Activated T-cell treated with anti-CD3 and anti-CD28 coated beads, Interleukin-2, amount 50 U/mL, for 24 hours (primary cell): ENCODE results near the gene HJURP.

Experiments used
- DNase-seq: peaks from one replicate; pipeline ENCODE4 v3.0.0-alpha.2; 2020
- H3K27ac Mint-ChIP-seq: 2 replicates; pipeline ENCODE4 v1.8.0; 2020; ENCODE audit warnings: mild to moderate bottlenecking, mixed read lengths
- H3K27me3 Mint-ChIP-seq: 2 replicates; pipeline ENCODE4 v1.8.0; 2020; ENCODE audit warnings: mixed read lengths
- H3K36me3 Mint-ChIP-seq: 2 replicates; pipeline ENCODE4 v1.8.0; 2020; ENCODE audit warnings: low read depth, mixed read lengths
- H3K4me1 Mint-ChIP-seq: 2 replicates; pipeline ENCODE4 v1.8.0; 2020; ENCODE audit warnings: low read depth, mixed read lengths
- H3K4me3 Mint-ChIP-seq: 2 replicates; pipeline ENCODE4 v1.8.0; 2020; ENCODE audit warnings: mild to moderate bottlenecking, moderate library complexity, mixed read lengths
- H3K9me3 Mint-ChIP-seq: 2 replicates; pipeline ENCODE4 v1.8.0; 2020; ENCODE audit warnings: mixed read lengths

The HJURP gene

GRCh38 chr2:233841183-233841582 is 13.2 kb downstream of the HJURP start:
- Mint-ChIP-seq H3K9me3 (no peaks in the 10 kb centered on the region), H3K27ac (no peak overlapping the region), H3K27me3 (no peaks in the 10 kb centered on the region), H3K4me3 (no peak overlapping the region), H3K4me1 (peaks cover 6% of the 10 kb centered on the region), H3K36me3 (peaks cover 100% of the 10 kb centered on the region)
- DNase-seq = no peak

GRCh38 chr2:233840520-233840919 is 13.8 kb downstream of the HJURP start:
- Mint-ChIP-seq H3K4me1 (peaks cover 6% of the 10 kb centered on the region), H3K27ac (no peak overlapping the region), H3K27me3 (no peaks in the 10 kb centered on the region), H3K4me3 (no peak overlapping the region), H3K36me3 (peaks cover 100% of the 10 kb centered on the region), H3K9me3 (no peaks in the 10 kb centered on the region)
- DNase-seq = no peak

- peaks cover 100% of the 10 kb centered on the region for H3K36me3 Mint-ChIP-seq
- no peaks in the 10 kb centered on the region for H3K27me3 Mint-ChIP-seq
- no peak overlapping the region for H3K27ac Mint-ChIP-seq
- no peaks in the 10 kb centered on the region for H3K9me3 Mint-ChIP-seq
- H3K4me3 Mint-ChIP-seq = no peak overlapping the region
- H3K4me1 Mint-ChIP-seq = peaks cover 6% of the 10 kb centered on the region
- no peak for DNase-seq
Measured at GRCh38 chr2:233839447-233839820, 14.9 kb downstream of the HJURP start.

- Mint-ChIP-seq H3K4me1 (peaks cover 6% of the 10 kb centered on the region), H3K36me3 (peaks cover 100% of the 10 kb centered on the region), H3K27me3 (no peaks in the 10 kb centered on the region), H3K4me3 (no peak overlapping the region), H3K27ac (no peak overlapping the region), H3K9me3 (no peaks in the 10 kb centered on the region)
- no peak for DNase-seq
Measured at GRCh38 chr2:233838726-233839446, 15.4 kb downstream of the HJURP start.

GRCh38 chr2:233838251-233838650 is 16.1 kb downstream of the HJURP start:
- DNase-seq = peak; percentile 22
- Mint-ChIP-seq H3K4me1 (peaks cover 6% of the 10 kb centered on the region), H3K9me3 (no peaks in the 10 kb centered on the region), H3K4me3 (no peak overlapping the region), H3K27me3 (no peaks in the 10 kb centered on the region), H3K27ac (no peak overlapping the region), H3K36me3 (peaks cover 95% of the 10 kb centered on the region)

- no peaks in the 10 kb centered on the region for H3K27me3 Mint-ChIP-seq
- H3K9me3 Mint-ChIP-seq = no peaks in the 10 kb centered on the region
- H3K27ac Mint-ChIP-seq = no peak overlapping the region
- no peak for DNase-seq
- peaks cover 6% of the 10 kb centered on the region for H3K4me1 Mint-ChIP-seq
- H3K36me3 Mint-ChIP-seq = peaks cover 90% of the 10 kb centered on the region
- no peak overlapping the region for H3K4me3 Mint-ChIP-seq
Measured at GRCh38 chr2:233837694-233838229, 16.6 kb downstream of the HJURP start.

- H3K36me3 Mint-ChIP-seq = peaks cover 76% of the 10 kb centered on the region
- no peak for DNase-seq
- no peaks in the 10 kb centered on the region for H3K9me3 Mint-ChIP-seq
- no peaks in the 10 kb centered on the region for H3K27me3 Mint-ChIP-seq
- no peak overlapping the region for H3K4me3 Mint-ChIP-seq
- H3K27ac Mint-ChIP-seq = no peak overlapping the region
- H3K4me1 Mint-ChIP-seq = peaks cover 6% of the 10 kb centered on the region
Measured at GRCh38 chr2:233836359-233836758, 18.0 kb downstream of the HJURP start.

GRCh38 chr2:233835230-233836186 is 18.8 kb downstream of the HJURP start:
- no peaks in the 10 kb centered on the region for H3K9me3 Mint-ChIP-seq
- DNase-seq = peak; percentile 14
- H3K4me3 Mint-ChIP-seq = no peak overlapping the region
- H3K27ac Mint-ChIP-seq = no peak overlapping the region
- H3K36me3 Mint-ChIP-seq = peaks cover 68% of the 10 kb centered on the region
- no peaks in the 10 kb centered on the region for H3K27me3 Mint-ChIP-seq
- peaks cover 6% of the 10 kb centered on the region for H3K4me1 Mint-ChIP-seq

- Mint-ChIP-seq H3K27me3 (no peaks in the 10 kb centered on the region), H3K36me3 (peaks cover 46% of the 10 kb centered on the region), H3K9me3 (no peaks in the 10 kb centered on the region), H3K27ac (no peak overlapping the region), H3K4me1 (peaks cover 5% of the 10 kb centered on the region), H3K4me3 (no peak overlapping the region)
- no peak for DNase-seq
Measured at GRCh38 chr2:233833345-233833744, 21.0 kb downstream of the HJURP start.

- peaks cover 41% of the 10 kb centered on the region for H3K36me3 Mint-ChIP-seq
- no peak overlapping the region for H3K27ac Mint-ChIP-seq
- peaks cover under 1% of the 10 kb centered on the region for H3K4me1 Mint-ChIP-seq
- no peaks in the 10 kb centered on the region for H3K27me3 Mint-ChIP-seq
- H3K9me3 Mint-ChIP-seq = no peaks in the 10 kb centered on the region
- DNase-seq = peak; percentile 16
- no peak overlapping the region for H3K4me3 Mint-ChIP-seq
Measured at GRCh38 chr2:233832869-233833311, 21.4 kb downstream of the HJURP start.

- H3K27me3 Mint-ChIP-seq = no peaks in the 10 kb centered on the region
- peak; percentile 3 for DNase-seq
- H3K27ac Mint-ChIP-seq = no peak overlapping the region
- H3K4me1 Mint-ChIP-seq = no peaks in the 10 kb centered on the region
- no peaks in the 10 kb centered on the region for H3K9me3 Mint-ChIP-seq
- H3K4me3 Mint-ChIP-seq = no peak overlapping the region
- H3K36me3 Mint-ChIP-seq = peaks cover 37% of the 10 kb centered on the region
Measured at GRCh38 chr2:233832414-233832813, 21.9 kb downstream of the HJURP start.

- Mint-ChIP-seq H3K9me3 (no peaks in the 10 kb centered on the region), H3K27ac (no peak overlapping the region), H3K4me1 (no peaks in the 10 kb centered on the region), H3K36me3 (peaks cover 31% of the 10 kb centered on the region), H3K4me3 (no peak overlapping the region), H3K27me3 (no peaks in the 10 kb centered on the region)
- DNase-seq = peak; percentile 7
Measured at GRCh38 chr2:233831861-233832260, 22.5 kb downstream of the HJURP start.

GRCh38 chr2:233831011-233831721 is 23.2 kb downstream of the HJURP start:
- no peaks in the 10 kb centered on the region for H3K9me3 Mint-ChIP-seq

GRCh38 chr2:233830111-233830802 is 24.1 kb downstream of the HJURP start:
- Mint-ChIP-seq H3K27me3 (peaks cover 6% of the 10 kb centered on the region), H3K4me1 (no peaks in the 10 kb centered on the region), H3K9me3 (no peaks in the 10 kb centered on the region), H3K4me3 (no peak overlapping the region), H3K36me3 (peaks cover 15% of the 10 kb centered on the region), H3K27ac (no peak overlapping the region)
- DNase-seq = no peak

More at GRCh38 chr2:233831011-233831721, 23.2 kb downstream of the HJURP start:
- H3K4me1 Mint-ChIP-seq = no peaks in the 10 kb centered on the region
- peak; percentile 11 for DNase-seq
- H3K36me3 Mint-ChIP-seq = peaks cover 24% of the 10 kb centered on the region
- no peak overlapping the region for H3K27ac Mint-ChIP-seq
- peaks cover 3% of the 10 kb centered on the region for H3K27me3 Mint-ChIP-seq
- H3K4me3 Mint-ChIP-seq = no peak overlapping the region
